Activated T-cell treated with anti-CD3 and anti-CD28 coated beads, Interleukin-2, amount 50 U/mL, for 72 hours (primary cell): ENCODE data around the gene ZBED4. TPM values are rescaled to one million over a fixed set of nuclear protein-coding genes. Genes with fewer than 3 reads are reported as not detected.
A peak's percentile ranks its signal among the peaks of the same experiment; 100 is the strongest.

Experiments
- ATAC-seq, 2 donors: fragments of 150-1000 bp; cut with Tn5 transposase; replicated peaks in 1 of 2; 2 replicates each; pipeline ENCODE4 v1.10.0; 2021; ENCODE audit warnings: moderate library complexity in 2 of 2, mild to moderate bottlenecking in 1 of 2
- DNase-seq, 2 donors: peaks; one replicate each; pipeline ENCODE4 v3.0.0; 2021 to 2022; ENCODE audit warnings: mixed read lengths in 1 of 2
- H3K27ac Mint-ChIP-seq: one replicate; pipeline ENCODE4 v1.8.0; 2022; ENCODE audit warnings: mild to moderate bottlenecking, moderate library complexity, mixed read lengths
- H3K27me3 Mint-ChIP-seq: one replicate; pipeline ENCODE4 v1.8.0; 2022; ENCODE audit warnings: low read depth, mixed read lengths
- H3K36me3 Mint-ChIP-seq, 2 donors: one replicate each; pipeline ENCODE4 v1.8.0; 2022; ENCODE audit warnings: mixed read lengths in 2 of 2, mild to moderate bottlenecking in 1 of 2; ENCODE audit not compliant: insufficient read depth in 2 of 2
- H3K4me1 Mint-ChIP-seq: one replicate; pipeline ENCODE4 v1.8.0; 2022; ENCODE audit warnings: low read depth, mixed read lengths
- H3K4me3 Mint-ChIP-seq, 2 donors: one replicate each; pipeline ENCODE4 v1.8.0; 2022; ENCODE audit warnings: mild to moderate bottlenecking in 2 of 2, mixed read lengths in 2 of 2, moderate library complexity in 2 of 2
- H3K9me3 Mint-ChIP-seq, 2 donors: one replicate each; pipeline ENCODE4 v1.8.0; 2022; ENCODE audit warnings: mixed read lengths in 2 of 2
- total RNA-seq, 2 donors: library from RNA; stranded (reverse); gene quantifications; one replicate each; pipeline ENCODE4 v1.2.3, GENCODE V29; 2022

ZBED4 gene
- total RNA-seq, 2 donors from 2014 or later: 22.3 to 23.6 TPM

GRCh38 chr22:49930596-49931412 lies 77.2 kb downstream of the ZBED4 start:
- Mint-ChIP-seq H3K4me3 (peak overlapping the region; percentile 11 to 16), H3K4me1 (peaks cover 52% of the 10 kb centered on the region), H3K27ac (peak overlapping the region; percentile 8), H3K9me3 (no peaks in the 10 kb centered on the region), H3K36me3 (no peaks in the 10 kb centered on the region), H3K27me3 (no peaks in the 10 kb centered on the region)
- ATAC-seq: peak in 1 of 2 donors; percentile 28
- DNase-seq: peak; percentile 60 to 61

GRCh38 chr22:49933236-49934159 lies 79.9 kb downstream of the ZBED4 start:
- Mint-ChIP-seq H3K4me1 (peaks cover 45% of the 10 kb centered on the region), H3K36me3 (no peaks in the 10 kb centered on the region), H3K27ac (peak overlapping the region; percentile 82), H3K27me3 (no peaks in the 10 kb centered on the region), H3K9me3 (no peaks in the 10 kb centered on the region), H3K4me3 (peak overlapping the region; percentile 83 to 84)
- no peak for DNase-seq
- ATAC-seq: no peak

GRCh38 chr22:49934160-49934890 lies 80.7 kb downstream of the ZBED4 start:
- no peaks in the 10 kb centered on the region for H3K27me3 Mint-ChIP-seq
- DNase-seq (peak; percentile 57), ATAC-seq (peak in 1 of 2 donors; percentile 22)
- H3K4me3 Mint-ChIP-seq: peak overlapping the region; percentile 83 to 84
- peaks cover 48% of the 10 kb centered on the region for H3K4me1 Mint-ChIP-seq
- no peaks in the 10 kb centered on the region for H3K36me3 Mint-ChIP-seq
- H3K27ac Mint-ChIP-seq: peak overlapping the region; percentile 82
- no peaks in the 10 kb centered on the region for H3K9me3 Mint-ChIP-seq

GRCh38 chr22:49934891-49935557 lies 81.4 kb downstream of the ZBED4 start:
- peaks cover 49% of the 10 kb centered on the region for H3K4me1 Mint-ChIP-seq
- H3K36me3 Mint-ChIP-seq: no peaks in the 10 kb centered on the region
- ATAC-seq (peak; percentile 21 to 22), DNase-seq (peak; percentile 91 to 96)
- no peaks in the 10 kb centered on the region for H3K27me3 Mint-ChIP-seq
- H3K27ac Mint-ChIP-seq: no peak overlapping the region
- H3K9me3 Mint-ChIP-seq: no peaks in the 10 kb centered on the region
- peak overlapping the region; percentile 75 to 83 for H3K4me3 Mint-ChIP-seq

- Mint-ChIP-seq H3K36me3 (no peaks in the 10 kb centered on the region), H3K27me3 (no peaks in the 10 kb centered on the region), H3K27ac (no peak overlapping the region), H3K9me3 (no peaks in the 10 kb centered on the region), H3K4me3 (peak overlapping the region; percentile 56 to 79), H3K4me1 (peaks cover 44% of the 10 kb centered on the region)
- ATAC-seq: no peak
- DNase-seq: peak in 1 of 2 donors; percentile 71
These were observed 81.9 kb downstream of the ZBED4 start for GRCh38 chr22:49935561-49935960.

GRCh38 chr22:49936018-49936972 lies 82.7 kb downstream of the ZBED4 start:
- H3K4me3 Mint-ChIP-seq: peak overlapping the region; percentile 56 to 79
- H3K9me3 Mint-ChIP-seq: peaks cover 0 to 3% of the 10 kb centered on the region in 2 donors
- peak overlapping the region; percentile 30 for H3K27ac Mint-ChIP-seq
- peak; percentile 89 to 92 for ATAC-seq
- no peaks in the 10 kb centered on the region for H3K27me3 Mint-ChIP-seq
- no peaks in the 10 kb centered on the region for H3K36me3 Mint-ChIP-seq
- DNase-seq: peak; percentile 99
- peaks cover 37% of the 10 kb centered on the region for H3K4me1 Mint-ChIP-seq

GRCh38 chr22:49936973-49937757 lies 83.5 kb downstream of the ZBED4 start:
- H3K27ac Mint-ChIP-seq: peak overlapping the region; percentile 30
- peak overlapping the region; percentile 56 to 79 for H3K4me3 Mint-ChIP-seq
- peaks cover 33% of the 10 kb centered on the region for H3K4me1 Mint-ChIP-seq
- DNase-seq: no peak
- no peaks in the 10 kb centered on the region for H3K36me3 Mint-ChIP-seq
- H3K9me3 Mint-ChIP-seq: peaks cover 0 to 3% of the 10 kb centered on the region in 2 donors
- H3K27me3 Mint-ChIP-seq: no peaks in the 10 kb centered on the region
- no peak for ATAC-seq

GRCh38 chr22:49937758-49938564 lies 84.3 kb downstream of the ZBED4 start:
- H3K36me3 Mint-ChIP-seq: no peaks in the 10 kb centered on the region

GRCh38 chr22:49938565-49939136 lies 85.0 kb downstream of the ZBED4 start:
- no peak overlapping the region for H3K4me3 Mint-ChIP-seq
- no peak overlapping the region for H3K27ac Mint-ChIP-seq
- H3K9me3 Mint-ChIP-seq: peaks cover 0 to 3% of the 10 kb centered on the region in 2 donors
- no peaks in the 10 kb centered on the region for H3K36me3 Mint-ChIP-seq
- no peak for ATAC-seq
- H3K27me3 Mint-ChIP-seq: no peaks in the 10 kb centered on the region
- H3K4me1 Mint-ChIP-seq: peaks cover 20% of the 10 kb centered on the region
- DNase-seq: no peak

More at GRCh38 chr22:49937758-49938564, 84.3 kb downstream of the ZBED4 start:
- Mint-ChIP-seq H3K27ac (no peak overlapping the region), H3K4me1 (peaks cover 27% of the 10 kb centered on the region), H3K9me3 (peaks cover 0 to 3% of the 10 kb centered on the region in 2 donors), H3K27me3 (no peaks in the 10 kb centered on the region), H3K4me3 (no peak overlapping the region)
- ATAC-seq (no peak), DNase-seq (no peak)
